GM21717 (cell line): ENCODE data around the gene RNF144B.
"Not testable (repeated sequence)": the region's sequence is repeated elsewhere in the genome, so short reads cannot be mapped to it uniquely, and the experiment has no call there.

Source experiments
- ATAC-seq: cut with Tn5 transposase; IDR thresholded peaks from one replicate; pipeline ENCODE4 v1.9.1; 2021; ENCODE audit warnings: mild to moderate bottlenecking, moderate library complexity; ENCODE audit not compliant: unreplicated experiment

The RNF144B gene

GRCh38 chr6:18439581-18439980 is 52.4 kb downstream of the RNF144B start:
- ATAC-seq: no peak

- ATAC-seq: no peak
These were observed 54.3 kb downstream of the RNF144B start for GRCh38 chr6:18441251-18441979.

- no peak for ATAC-seq
These were observed 57.0 kb downstream of the RNF144B start for GRCh38 chr6:18444111-18444510.

GRCh38 chr6:18445228-18445627 is 58.1 kb downstream of the RNF144B start:
- ATAC-seq: no peak

GRCh38 chr6:18446771-18447170 is 59.6 kb downstream of the RNF144B start:
- no peak for ATAC-seq

GRCh38 chr6:18447552-18447951 is 60.4 kb downstream of the RNF144B start:
- no peak for ATAC-seq

- ATAC-seq: no peak
These were observed 64.6 kb downstream of the RNF144B start for GRCh38 chr6:18451756-18452155.

GRCh38 chr6:18454446-18454845 is 67.3 kb downstream of the RNF144B start:
- no peak for ATAC-seq

- ATAC-seq: no peak
These were observed 70.1 kb downstream of the RNF144B start for GRCh38 chr6:18457065-18457737.

- ATAC-seq: not testable (repeated sequence)
These were observed 70.9 kb downstream of the RNF144B start for GRCh38 chr6:18458086-18458485.

GRCh38 chr6:18463429-18463828 is 76.3 kb downstream of the RNF144B start:
- ATAC-seq: no peak

GRCh38 chr6:18464176-18464575 is 77.0 kb downstream of the RNF144B start:
- ATAC-seq: no peak

- ATAC-seq: no peak
These were observed 78.4 kb downstream of the RNF144B start for GRCh38 chr6:18465410-18466154.

GRCh38 chr6:18467741-18468502 is 80.8 kb downstream of the RNF144B start:
- no peak for ATAC-seq

- no peak for ATAC-seq
These were observed 81.3 kb downstream of the RNF144B start for GRCh38 chr6:18468503-18468843.

- no peak for ATAC-seq
These were observed 82.4 kb downstream of the RNF144B start for GRCh38 chr6:18469536-18469935.

GRCh38 chr6:18471232-18471964 is 84.2 kb downstream of the RNF144B start:
- no peak for ATAC-seq

GRCh38 chr6:18472941-18473340 is 85.8 kb downstream of the RNF144B start:
- ATAC-seq: no peak

GRCh38 chr6:18473755-18474154 is 86.6 kb downstream of the RNF144B start:
- ATAC-seq: peak; percentile 55

GRCh38 chr6:18477301-18477941 is 90.3 kb downstream of the RNF144B start:
- ATAC-seq: no peak
